GF-D8 (cell line): ENCODE measurements around the gene LRRC51.
A peak's percentile ranks its signal among the peaks of the same experiment; 100 is the strongest.

Experiments
- DNase-seq: peaks from one replicate; lab custom pipeline; 2025; lab: John Stamatoyannopoulos, UW

LRRC51 gene, protein sequence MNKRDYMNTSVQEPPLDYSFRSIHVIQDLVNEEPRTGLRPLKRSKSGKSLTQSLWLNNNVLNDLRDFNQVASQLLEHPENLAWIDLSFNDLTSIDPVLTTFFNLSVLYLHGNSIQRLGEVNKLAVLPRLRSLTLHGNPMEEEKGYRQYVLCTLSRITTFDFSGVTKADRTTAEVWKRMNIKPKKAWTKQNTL

DNA sequence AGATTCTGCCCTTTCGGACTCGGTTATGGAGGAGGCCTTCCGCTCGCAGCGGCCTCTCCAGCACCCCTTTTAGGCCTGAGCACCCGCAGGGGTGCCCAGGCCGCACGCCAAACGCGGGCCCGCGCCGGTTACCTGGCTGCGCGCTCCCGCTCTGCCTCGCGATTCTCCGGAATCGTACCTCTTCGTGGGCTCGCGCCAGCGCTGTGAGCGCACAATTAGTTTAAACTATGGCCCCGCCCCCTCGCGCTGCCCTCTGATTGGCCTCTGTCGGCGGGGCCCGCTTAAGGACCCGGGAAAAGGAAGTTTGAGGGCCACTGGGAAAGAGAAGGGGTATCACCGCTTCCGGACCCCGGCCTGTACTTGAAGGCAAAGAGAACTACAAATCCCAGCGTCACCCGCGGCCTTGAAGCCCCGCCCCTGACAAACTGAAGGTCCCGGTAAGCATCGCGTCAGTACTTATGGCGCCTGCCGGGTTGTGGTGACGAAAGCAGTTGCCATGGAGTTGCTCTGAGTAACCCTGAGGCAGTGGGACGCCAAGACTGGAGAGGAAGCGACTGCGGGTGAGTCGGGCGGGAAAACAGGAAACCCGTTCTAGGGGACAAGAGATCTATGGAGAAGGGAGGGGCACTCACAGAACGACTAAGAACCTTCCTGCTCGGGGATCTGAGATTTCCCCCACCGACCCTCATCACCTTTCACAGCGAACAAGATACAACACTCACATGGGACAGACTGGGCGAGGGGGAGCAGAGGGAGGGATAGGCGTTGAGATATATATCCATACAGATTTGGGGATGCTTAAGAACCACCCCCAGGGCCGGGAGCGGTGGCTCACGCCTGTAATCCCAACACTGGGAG, at the start of gene LRRC51, which contains the start of gene NUMA1:
Gene LRRC51 (plus strand): TSS at position 525 of the 858 bp plus-strand sequence. CDS start 8,234 bp downstream, outside the sequence.
Gene NUMA1 (minus strand): TSS at position 217 of the 858 bp plus-strand sequence. CDS start 44,599 bp downstream, outside the sequence.
- peak; percentile 100 for DNase-seq

DNA sequence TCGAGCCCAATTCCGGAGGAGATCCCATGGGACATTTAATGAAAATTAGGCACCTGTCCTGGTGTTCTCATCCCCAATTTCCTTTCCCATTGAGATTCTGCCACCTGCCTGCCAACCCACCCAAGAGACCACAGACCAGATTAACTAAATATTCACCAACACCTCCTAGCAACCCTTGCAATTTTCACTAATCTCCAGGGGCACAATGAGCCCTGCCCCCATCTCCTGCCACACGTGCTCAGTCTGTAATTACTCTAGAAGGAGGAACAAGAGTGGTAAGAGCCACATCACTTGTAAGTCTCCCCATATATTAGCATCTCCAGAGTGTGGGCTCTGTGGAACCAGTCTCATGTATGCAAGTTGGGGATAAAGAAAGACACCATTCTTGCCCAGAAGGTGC, 44.0 kb upstream of the LRRC51 start:
- no peak for DNase-seq

DNA sequence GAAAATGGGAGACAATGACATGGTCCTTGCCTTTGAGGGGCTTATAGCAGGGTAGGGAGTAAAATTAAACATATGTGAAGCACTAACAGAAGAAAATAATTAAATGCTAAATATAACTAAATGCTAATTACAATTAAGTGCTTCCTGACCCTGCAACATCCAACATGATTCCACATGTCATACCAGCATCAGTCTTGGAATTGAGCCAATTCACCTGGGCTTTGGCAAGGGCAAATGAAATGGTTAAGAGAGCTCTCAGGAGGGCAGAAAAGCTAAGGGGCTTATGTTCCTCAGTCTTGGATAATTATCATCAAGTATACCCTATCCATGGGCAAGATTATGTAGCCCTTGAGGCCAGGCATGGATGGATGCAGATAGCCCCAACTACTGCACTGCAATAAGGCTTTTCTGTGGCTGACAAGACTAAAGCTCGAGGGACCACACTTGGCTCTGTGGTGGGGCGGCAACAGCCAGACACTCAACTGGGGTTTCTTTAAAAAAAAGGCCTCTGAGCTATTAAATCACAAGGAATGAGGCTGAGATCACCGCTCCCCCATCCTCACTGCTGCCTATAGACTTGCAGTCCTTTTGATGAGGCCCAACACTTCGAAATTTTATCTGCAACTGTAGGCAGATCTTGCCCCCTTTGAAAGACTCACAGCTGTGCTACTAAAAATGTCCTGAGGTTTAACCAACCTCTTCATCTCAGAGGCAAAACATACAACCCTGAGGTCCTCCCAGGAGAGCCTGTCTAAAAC, 42.9 kb upstream of the LRRC51 start:
- DNase-seq = no peak

DNA sequence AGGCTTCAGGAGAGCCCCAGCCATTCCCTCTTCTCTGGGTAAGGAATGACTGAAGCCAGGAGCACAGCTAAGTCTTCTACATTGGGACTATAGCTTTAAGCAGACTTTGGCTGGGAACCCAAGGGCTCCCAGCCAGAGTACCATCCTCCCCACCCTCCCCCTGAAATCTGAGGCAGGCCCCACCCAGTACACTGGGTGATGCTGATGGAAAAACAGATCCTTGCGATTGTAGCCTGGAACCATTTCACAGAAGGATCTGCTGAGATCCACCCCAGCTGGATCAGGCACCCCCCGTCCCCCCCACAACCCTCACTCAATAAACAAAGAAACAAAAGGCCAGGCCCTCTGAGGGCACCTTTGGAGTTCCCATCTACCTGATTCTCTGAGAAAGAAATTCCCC, 42.2 kb upstream of the LRRC51 start:
- no peak for DNase-seq

DNA sequence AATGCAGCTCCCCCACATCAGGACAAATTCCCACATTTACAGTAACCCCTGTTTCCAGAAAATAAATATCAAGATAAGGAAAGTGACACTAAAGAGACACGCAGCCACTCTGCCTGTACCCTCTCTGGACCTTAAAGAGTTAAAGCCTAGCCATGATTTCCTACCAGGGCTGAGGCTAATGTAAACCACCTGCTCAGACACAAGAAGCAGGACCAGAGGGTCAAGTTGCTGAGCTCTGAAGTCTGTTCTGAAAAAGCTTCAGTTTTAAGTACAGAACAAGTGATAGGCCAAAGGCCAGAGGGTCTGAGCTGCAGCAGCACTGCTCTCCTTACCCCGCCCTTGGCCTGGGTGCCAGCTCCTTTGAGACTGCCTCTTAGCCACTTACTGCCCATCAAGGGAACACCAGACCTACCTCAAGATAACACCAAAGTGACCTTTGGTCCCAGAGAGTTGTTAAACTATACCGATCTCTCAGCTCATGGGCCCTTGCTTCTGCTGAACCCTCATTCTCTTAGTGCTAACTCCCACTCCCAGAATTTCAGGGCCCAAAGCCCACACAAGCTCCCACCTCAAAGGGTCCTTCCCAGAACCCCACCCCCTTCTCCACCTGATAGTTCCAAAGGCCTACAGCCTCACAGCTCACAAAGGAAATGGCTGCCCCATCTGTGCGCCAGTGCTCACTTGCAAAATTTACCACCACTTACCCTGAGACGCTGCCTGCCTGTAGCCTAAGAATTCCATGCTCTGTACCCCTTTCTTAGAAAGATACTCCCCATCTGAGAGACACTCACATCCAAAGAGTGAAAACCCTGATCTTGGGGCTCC, 41.4 kb upstream of the LRRC51 start:
- DNase-seq = no peak

DNA sequence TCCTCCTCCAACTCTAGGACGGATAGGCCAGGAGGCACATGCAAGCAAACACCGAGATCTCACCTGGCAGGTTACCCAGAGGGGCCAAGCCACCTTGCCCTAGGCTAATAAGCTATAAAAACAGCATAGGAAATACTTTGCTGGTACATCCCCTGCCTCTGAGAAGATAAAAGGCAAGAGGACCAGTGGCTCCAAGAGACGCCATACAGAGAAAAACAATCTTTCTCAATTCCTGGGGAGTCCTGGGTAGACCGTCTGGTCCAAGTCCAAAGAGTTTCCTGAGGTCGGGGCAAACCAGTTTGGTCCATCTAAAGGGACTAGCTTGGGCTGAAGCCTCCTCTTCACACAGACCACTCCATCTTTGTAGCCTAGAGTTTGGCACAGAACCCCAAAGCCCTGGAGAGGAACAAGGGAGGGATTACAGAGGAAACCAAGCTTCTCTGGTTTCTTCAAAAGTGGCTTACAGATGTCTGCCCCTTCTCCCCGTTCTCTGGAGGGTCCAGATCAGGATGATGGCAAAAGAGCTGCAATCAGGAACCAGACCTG, 40.7 kb upstream of the LRRC51 start:
- no peak for DNase-seq

DNA sequence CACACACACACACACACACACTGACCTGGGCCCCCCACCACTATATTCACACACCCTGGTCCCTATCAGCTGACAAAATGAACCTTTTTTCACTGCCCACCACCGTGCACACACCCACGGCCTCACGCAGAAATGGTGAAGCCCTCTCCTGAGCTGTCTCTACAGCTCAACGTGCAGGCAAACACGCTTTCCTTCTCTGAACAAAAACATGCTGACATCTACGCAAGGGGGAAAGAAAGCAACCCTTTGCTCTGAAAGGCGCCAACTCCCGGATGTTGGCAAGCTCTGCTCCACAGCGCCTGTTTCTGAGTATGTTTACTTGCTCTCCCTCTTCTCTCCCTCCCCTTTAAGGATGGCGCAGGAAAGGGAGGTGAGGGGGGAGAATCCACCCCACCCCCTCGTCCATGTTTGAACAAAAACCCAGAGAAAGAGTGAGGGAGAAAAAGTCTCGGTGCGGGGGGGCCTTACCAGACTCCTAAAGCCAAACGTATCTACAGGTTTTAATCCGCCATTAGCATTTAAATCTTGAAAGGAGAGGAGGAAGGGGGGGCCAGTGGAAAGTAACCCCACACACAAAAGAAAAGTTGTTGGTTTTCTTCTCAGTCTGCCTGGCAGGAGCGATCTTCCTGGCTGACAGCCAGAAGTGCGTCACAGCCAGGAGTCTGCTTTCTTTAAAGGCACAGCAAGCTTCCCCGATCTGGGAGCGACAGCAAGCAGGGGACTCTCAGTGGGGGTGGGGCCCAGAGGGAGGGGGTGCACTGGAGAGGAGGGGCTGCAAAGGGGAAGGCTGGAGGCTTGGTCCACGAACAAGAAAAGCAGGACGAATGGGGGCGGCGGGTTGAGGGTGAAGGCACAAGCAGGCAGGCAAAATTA, 39.9 kb upstream of the LRRC51 start:
- peak; percentile 45 for DNase-seq

DNA sequence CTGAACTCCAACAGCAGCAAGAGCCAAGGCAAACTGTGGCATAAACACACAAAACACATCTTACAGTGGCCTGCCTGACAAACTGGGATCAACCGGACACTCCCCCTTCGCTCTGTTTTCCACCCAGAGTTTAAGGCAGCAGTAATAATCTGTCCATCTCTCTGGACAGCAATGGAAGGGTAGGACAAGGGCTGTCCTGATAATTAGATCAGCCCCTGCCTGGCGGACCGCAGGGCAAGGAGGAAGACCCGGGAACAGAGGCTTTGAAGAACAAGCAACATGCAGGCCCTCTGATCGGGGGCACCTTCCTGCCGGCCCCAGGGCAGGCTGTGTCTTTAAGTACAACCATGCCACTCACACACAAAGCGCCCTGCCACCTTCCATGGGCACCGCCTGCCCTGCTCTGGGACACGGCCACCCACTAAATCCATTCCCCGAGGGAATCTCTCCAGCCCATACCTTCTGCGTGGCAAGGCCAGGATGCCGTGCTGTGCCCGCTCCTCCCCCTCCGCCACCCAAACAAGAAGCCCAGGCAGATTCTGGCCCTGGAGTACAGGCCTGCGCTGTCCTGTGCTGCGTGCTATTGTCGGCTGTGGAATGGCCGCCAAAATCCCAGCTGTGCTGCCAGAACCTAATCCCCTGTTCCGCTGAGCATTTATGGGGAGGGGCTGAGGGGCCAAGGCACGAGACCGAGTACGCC, 39.1 kb upstream of the LRRC51 start:
- peak; percentile 39 for DNase-seq

DNA sequence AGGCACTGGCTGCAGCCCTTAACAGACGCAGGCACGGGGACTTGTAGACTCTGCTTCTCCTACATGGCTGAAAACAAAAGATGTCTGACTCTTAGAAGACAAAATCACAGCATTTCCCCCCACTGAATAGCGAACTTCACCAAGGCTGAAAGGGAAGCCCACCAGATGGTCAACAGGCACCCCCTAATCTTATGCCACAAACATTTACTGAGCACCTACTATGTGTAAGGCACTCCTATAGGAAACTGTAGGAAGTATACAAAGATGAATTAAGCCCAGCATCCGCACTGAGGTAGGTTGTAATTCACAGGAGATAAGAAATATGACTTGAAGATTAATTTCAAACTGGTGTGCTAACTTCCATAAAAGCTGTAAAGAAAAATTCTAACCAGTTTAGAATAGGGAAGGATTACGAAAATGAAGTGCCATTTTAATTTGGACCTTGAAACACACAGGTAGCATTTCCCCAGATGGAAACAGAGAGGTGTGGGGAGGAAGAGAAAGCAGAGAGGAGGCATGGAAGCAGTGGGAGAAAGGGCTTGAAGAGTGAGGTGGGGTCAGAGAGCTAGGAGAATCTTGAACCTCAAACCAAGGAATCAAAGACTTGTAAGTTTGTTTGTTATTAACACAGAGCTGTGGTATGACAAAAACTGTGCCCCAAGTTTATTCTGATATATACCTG, 38.4 kb upstream of the LRRC51 start:
- no peak for DNase-seq

DNA sequence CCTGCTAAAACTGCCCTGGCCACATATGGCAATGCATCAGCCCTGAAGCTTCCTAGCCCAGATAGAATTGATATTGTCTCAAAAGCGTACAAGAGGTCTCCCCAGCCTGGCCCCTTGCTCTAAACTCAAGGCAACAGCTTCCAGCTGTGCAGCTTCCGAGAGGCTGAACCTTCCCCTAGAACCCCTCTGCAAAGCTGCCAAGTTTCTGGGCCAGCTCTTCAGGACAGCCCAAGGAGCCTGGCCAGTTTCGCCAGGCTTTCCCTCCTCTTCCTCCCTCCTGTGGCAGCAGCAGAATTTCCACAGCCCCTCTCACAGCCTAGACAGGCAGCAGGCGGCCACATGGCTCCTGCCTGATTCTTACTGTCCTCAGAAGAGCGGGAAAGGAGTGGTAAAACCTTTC, 34.8 kb upstream of the LRRC51 start:
- DNase-seq = no peak

DNA sequence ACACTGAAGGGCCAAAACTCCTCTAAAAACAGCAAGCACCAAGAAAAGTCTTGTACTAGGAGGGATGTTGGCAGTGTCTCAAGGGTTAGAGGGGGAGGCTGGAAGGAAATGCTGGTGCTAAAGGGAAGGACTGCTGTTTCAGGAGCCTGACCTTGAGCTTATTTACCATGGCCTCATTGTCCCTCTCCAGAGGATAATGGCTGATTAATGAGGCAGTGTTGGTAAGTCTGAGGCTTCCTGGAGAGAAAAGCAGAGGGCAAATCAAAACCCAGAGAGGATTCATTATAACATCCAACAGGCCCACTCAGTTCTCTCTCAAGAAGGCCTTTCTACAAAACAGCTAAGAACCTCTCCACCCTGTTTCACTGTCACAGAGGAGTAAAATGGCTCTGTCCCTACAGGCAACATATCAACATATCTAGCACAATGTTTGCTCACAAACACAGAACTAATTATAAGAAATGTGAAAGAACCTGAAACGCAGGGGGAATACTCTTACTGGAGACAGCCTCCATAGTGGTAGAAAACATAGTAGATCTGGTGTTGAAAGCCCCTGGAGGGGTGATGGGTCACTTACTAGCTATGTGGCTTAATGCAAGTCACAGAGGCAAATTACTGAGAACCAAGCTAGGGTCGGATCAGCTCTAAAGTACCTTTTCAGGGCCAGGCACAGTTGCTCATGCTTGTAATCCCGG, 31.7 kb upstream of the LRRC51 start:
- DNase-seq = no peak

DNA sequence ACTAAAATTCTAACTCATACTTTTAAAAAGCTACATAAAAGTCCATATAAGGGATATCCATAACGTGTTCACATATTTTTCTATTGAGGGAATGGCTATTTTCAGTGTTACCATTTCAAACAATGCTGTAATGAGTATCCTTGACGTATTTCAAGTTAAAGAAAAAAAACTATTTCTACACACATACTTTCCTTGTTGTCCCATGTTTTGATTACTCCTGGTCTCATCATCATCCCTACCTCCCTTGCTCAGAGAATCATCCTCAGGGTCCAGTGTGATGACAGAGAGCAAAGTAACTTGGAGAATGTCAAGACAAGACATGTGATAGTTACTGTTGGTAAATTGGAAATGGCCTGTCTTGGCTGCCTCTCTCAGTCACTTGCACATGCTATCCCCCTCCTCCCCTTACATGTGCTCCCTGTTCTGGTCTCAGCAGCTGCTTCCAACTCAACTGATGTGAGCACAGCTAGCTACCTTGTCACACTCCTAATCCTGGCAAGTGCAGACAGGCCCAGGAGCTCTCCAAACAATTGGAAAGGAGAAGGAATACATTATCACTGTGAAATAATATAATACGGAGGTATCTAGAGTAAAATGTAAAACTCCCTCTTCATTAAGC, 22.1 kb upstream of the LRRC51 start:
- DNase-seq = no peak

DNA sequence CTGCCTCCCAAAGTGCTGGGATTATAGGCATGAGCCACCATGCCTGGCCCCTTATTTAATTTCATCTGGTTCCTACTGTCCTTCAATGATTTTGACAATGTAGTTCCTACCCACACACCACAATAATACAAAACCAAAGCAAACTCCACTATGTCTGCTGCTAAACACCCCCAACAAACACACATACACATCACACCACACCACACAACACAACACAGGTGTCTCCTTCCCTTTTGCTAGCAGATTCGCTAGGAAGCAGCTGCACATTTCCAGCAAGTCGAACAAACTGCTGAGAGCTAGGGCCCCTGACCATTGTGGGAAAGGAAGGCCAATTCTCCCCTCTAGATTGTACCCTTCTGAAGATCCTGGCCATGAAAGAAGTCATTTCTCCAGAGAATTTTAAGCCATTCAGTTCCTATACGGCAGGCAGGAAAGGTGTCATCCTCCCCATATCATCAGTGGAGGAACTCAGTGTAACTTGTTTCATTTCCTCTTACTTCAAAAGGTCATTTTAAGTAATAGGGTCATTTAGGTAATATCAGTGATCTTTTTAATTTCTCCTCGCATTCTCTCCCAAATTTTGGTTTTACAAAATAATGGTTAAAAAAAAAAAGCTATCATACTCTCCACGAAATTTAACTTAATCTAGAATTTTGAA, 18.8 kb upstream of the LRRC51 start:
- DNase-seq = no peak

DNA sequence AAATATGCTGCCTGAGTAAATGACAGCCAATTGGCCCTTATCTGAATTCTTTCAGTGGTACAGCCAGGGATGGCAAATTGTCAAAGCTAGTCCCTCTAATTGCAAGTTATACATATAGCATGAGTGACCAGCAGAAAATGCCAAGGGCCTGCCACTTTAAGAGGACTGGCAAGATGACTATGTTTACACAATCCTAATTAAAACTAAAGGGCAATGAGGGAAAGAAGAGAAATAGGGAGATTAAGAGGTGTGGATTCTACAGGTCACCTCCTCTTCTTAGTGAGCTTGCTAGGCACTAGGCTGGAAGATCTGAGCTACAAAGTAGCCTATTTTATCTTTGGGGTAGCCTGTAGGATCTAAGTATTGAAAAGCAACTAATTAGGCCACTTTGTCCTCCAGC, 13.8 kb upstream of the LRRC51 start:
- no peak for DNase-seq

DNA sequence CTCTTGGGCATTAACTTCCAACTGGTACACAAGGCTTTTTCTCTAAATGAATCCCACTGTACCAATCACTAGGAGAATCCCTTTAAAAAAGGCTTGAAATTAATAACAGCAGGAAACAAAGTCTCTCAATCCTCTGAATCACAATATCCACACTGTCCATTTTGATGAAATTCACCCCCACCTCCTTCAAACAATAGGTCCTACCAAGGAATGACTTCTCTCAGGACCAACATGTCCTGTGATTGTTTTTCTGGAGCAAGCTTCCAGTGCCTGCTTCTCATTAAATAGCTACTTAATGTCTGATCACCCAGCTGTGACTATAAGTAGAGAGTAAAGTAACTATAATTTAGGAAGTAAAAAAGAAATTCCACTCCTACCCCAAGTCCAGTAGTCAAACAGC, 13.4 kb upstream of the LRRC51 start:
- no peak for DNase-seq

DNA sequence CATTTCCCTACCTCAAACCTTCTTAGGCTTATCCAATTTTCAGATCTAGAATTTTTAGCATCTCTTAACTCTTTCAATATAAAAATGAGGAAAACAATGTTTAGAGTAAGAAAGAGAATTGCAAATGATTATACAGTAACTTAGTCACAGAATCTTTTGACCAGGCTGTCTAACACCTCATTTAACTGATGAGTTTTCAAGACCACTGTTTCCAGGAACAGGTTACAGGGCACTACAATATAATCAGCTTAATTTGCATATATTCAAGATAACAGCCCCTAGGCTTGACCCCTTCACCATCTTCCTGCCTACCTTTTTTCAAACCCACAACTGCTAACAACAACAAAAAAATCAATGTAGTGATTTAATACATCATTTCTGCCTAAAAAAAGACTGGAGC, 13.0 kb upstream of the LRRC51 start:
- DNase-seq = no peak

DNA sequence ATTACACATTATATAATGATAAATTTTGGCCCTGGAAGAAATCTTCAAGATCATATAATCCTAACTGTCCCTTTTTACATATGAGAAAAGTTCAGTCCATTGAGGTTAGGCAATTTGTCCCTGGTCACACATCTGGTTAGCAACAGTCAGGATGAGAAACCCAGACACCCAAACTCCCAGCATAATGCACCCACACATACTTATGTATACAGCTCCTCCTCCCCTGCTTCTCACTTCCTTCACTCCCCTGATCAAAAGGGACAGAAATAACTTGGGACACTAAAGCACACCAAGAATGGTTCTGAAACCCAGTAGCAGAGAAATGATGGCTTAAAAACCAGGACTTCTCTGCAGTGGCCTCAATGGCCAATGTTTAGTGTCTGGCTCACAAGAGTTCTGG, 11.4 kb upstream of the LRRC51 start:
- DNase-seq = no peak

DNA sequence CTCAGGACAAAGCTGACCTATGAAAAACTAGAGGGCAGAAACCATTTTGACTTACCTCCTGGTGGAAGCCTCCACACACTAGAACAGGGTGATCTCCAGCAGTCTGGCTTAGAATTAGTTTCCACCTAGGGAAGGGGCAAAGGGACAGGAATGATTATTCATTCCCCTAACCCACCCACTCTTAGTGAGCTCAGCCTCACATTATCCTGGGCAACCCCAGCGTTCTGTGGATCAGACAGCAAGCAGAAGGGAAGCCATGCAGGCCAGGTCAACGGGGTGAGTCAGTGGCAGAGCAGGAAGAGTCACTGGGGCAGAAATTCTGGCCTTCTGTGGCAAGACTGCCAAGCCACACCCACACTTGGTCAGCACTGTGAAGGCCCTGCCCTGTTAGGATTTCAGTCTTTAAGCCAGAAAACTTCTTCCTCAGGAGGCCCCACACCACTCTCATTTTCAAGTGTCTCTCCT, 10.8 kb upstream of the LRRC51 start:
- peak; percentile 59 for DNase-seq
